HepG2 (cell line): ENCODE data around the gene MS4A10. TPM values are rescaled to one million over a fixed set of nuclear protein-coding genes. Genes with fewer than 3 reads are reported as not detected.

Experiments used
- ATAC-seq: fragments of 200-7000 bp; cut with Tn5 transposase; 3 replicates; pipeline ENCODE4 v1.9.1; 2020; ENCODE audit warnings: mild to moderate bottlenecking, moderate library complexity
- BruUV-seq: library from RNA; stranded (reverse); fragments of 400-500 nt; replicated peaks from 2 replicates; lab custom pipeline; 2021; lab: Mats Ljungman, UMichigan
- CTCF ChIA-PET: fragments of 300-600 bp; formaldehyde crosslinking; extraction: SDS; loops from one replicate; lab custom pipeline; 2021; ENCODE audit warnings: low total read pairs, inconsistent platforms, low intra/inter-chr PET ratio; lab: Yijun Ruan, JAX
- POLR2A ChIA-PET: fragments of 350-600 bp; sonication (Branson Sonifier 250); formaldehyde crosslinking; loops from one replicate; lab custom pipeline; 2020; ENCODE audit warnings: antibody characterized with exemption, inconsistent platforms; lab: Yijun Ruan, JAX
- DNase-seq: peaks from one replicate; pipeline ENCODE4 v3.0.0-alpha.2; 2015; ENCODE audit warnings: low spot score
- FAIRE-seq: peaks from 3 replicates; lab custom pipeline; 2011; peaks lifted over from hg19 to GRCh38; lab: Jason Lieb, UNC
- H2AFZ ChIP-seq: one replicate; pipeline ENCODE4 v1.6.1; 2011; ENCODE audit warnings: low read length, inconsistent platforms
- H3K27ac ChIP-seq: fragments of 300-600 bp; 3 replicates; pipeline ENCODE4 v1.8.0; 2011; ENCODE audit warnings: mixed run types, mild to moderate bottlenecking, mixed read lengths, low read length, inconsistent platforms; ENCODE audit not compliant: insufficient read depth; ENCODE audit errors: extremely low read length
- H3K27me3 ChIP-seq, 2 experiments: fragments of 200-600 bp in 1 of 2; 2 replicates in 1 of 2; 3 replicates in 1 of 2; pipeline versions ENCODE4 v1.6.0 to v1.8.0; 2011; ENCODE audit warnings: low read length in 2 of 2, mild to moderate bottlenecking in 2 of 2, moderate library complexity in 2 of 2, inconsistent platforms in 1 of 2; ENCODE audit not compliant: insufficient read depth in 2 of 2, control insufficient read depth in 1 of 2
- H3K36me3 ChIP-seq, 2 experiments: fragments of 200-600 bp in 1 of 2; replicated peaks in 1 of 2; 2 replicates in 1 of 2; 3 replicates in 1 of 2; pipeline versions ENCODE4 v1.5.1 to v1.8.0; 2011; ENCODE audit warnings: low read length in 2 of 2, inconsistent platforms in 1 of 2; ENCODE audit not compliant: insufficient read depth in 2 of 2, control insufficient read depth in 1 of 2
- H3K4me1 ChIP-seq: 2 replicates; pipeline ENCODE4 v1.5.1; 2012; ENCODE audit warnings: low read length, inconsistent platforms; ENCODE audit not compliant: insufficient read depth
- H3K4me2 ChIP-seq: 2 replicates; pipeline ENCODE4 v1.6.0; 2011; ENCODE audit warnings: low read depth, low read length, inconsistent platforms
- H3K4me3 ChIP-seq, 3 experiments: fragments of 200-600 bp in 1 of 3; sonication (generic), shearing (Covaris generic) in 1 of 3; replicated peaks in 1 of 3; 2 replicates each; pipeline ENCODE4 v1.5.1; 2011 to 2016; ENCODE audit warnings: low read length in 3 of 3, inconsistent platforms in 2 of 3, low read depth in 2 of 3, mild to moderate bottlenecking in 2 of 3, control low read depth in 1 of 3, mixed read lengths in 1 of 3; ENCODE audit not compliant: insufficient read depth in 1 of 3
- H3K79me2 ChIP-seq: one replicate; pipeline ENCODE4 v1.6.1; 2011; ENCODE audit warnings: low read length, inconsistent platforms; ENCODE audit not compliant: insufficient read depth
- H3K9ac ChIP-seq: 2 replicates; pipeline ENCODE4 v1.6.0; 2011; ENCODE audit warnings: mild to moderate bottlenecking, low read depth, low read length, inconsistent platforms; ENCODE audit not compliant: insufficient read depth
- H3K9me3 ChIP-seq: 2 replicates; pipeline ENCODE4 v1.5.1; 2012; ENCODE audit warnings: mild to moderate bottlenecking, low read length
- H4K20me1 ChIP-seq: 2 replicates; pipeline ENCODE4 v1.6.0; 2011; ENCODE audit warnings: inconsistent platforms, mild to moderate bottlenecking, low read length, moderate library complexity; ENCODE audit not compliant: insufficient read depth
- CBX1 ChIP-seq: IDR thresholded peaks from one replicate; pipeline ENCODE4 v1.6.1; 2016; ENCODE audit warnings: antibody characterized with exemption, low read depth
- DNMT1 ChIP-seq: sonication (generic); formaldehyde crosslinking; IDR thresholded peaks from 2 replicates; pipeline ENCODE4 v1.5.1; 2020; ENCODE audit warnings: mild to moderate bottlenecking, missing genetic modification reagents
- ISX ChIP-seq: sonication (generic); formaldehyde crosslinking; conservative IDR thresholded peaks from 2 replicates; pipeline ENCODE4 v1.5.0; 2020; ENCODE audit warnings: missing genetic modification reagents
- PREB ChIP-seq: sonication (generic); formaldehyde crosslinking; IDR thresholded peaks from 2 replicates; pipeline ENCODE4 v1.4.0; 2020; ENCODE audit warnings: missing genetic modification reagents
- TAF15 ChIP-seq: fragments of 200-400 bp; formaldehyde crosslinking; IDR thresholded peaks from one replicate; pipeline ENCODE4 v1.6.1; 2018; ENCODE audit warnings: mild to moderate bottlenecking, low read depth, low read length; ENCODE audit not compliant: poor library complexity, severe bottlenecking
- ZBTB7A ChIP-seq: sonication (generic); formaldehyde crosslinking; IDR thresholded peaks from 2 replicates; pipeline ENCODE4 v1.8.0; 2022; ENCODE audit warnings: mild to moderate bottlenecking, missing genetic modification reagents
- ZNF30 ChIP-seq: sonication (generic); formaldehyde crosslinking; IDR thresholded peaks from 2 replicates; pipeline ENCODE4 v1.5.0; 2020; ENCODE audit warnings: mild to moderate bottlenecking, missing genetic modification reagents
- ZNF350 ChIP-seq: sonication (generic); formaldehyde crosslinking; IDR thresholded peaks from 2 replicates; pipeline ENCODE4 v1.4.0; 2020; ENCODE audit warnings: mild to moderate bottlenecking, low read depth, missing genetic modification reagents, borderline replicate concordance
- WGBS: methylation state at CpG from one replicate; pipeline ENCODE4 v1.1.6; 2017; ENCODE audit warnings: low lambda C conversion rate; 5-methylcytosine and 5-hydroxymethylcytosine counted together
- in situ Hi-C: cut with HindIII; loops from 2 replicates; pipeline ENCODE4 v1.10.0; 2017; ENCODE audit warnings: low pct_unique_long_range_greater_than_20kb; ENCODE audit not compliant: extremely low pct_ligation_motif_present
- intact Hi-C: fragments of 100-400 bp; cut with micrococcal nuclease; formaldehyde crosslinking; loops from one replicate; pipeline ENCODE4 v1.10.0; 2022; ENCODE audit not compliant: unreplicated experiment
- polyA plus RNA-seq, 8 experiments: library from polyadenylated mRNA; depleted of rRNA in 3 of 8; stranded (reverse) in 7 of 8; unstranded in 1 of 8; fragments of >200 nt; fragmentation: Illumina TruSeq in 4 of 8; extraction: Trizol in 4 of 8; gene quantifications; 2 replicates each; pipeline versions ENCODE4 v1.2.1 to v1.2.3, GENCODE V29; 2011 to 2016; ENCODE audit warnings: low read depth in 4 of 8, missing spikeins in 1 of 8, mixed read lengths in 1 of 8; ENCODE audit not compliant: insufficient read depth in 1 of 8
- total RNA-seq, 5 experiments: library from RNA; depleted of rRNA; stranded (reverse); fragments of >200 nt; fragmentation: Illumina TruSeq; extraction: Trizol; gene quantifications; 2 replicates each; pipeline ENCODE4 v1.2.3, GENCODE V29; 2016; ENCODE audit warnings: low read depth in 1 of 5
- TF ChIP-seq, protein P1 (sequence below): sonication (generic); formaldehyde crosslinking; IDR thresholded peaks from 2 replicates; pipeline ENCODE4 v1.8.0; 2022; ENCODE audit warnings: low read depth, missing genetic modification reagents
- TF ChIP-seq, protein P2 (sequence below): sonication (generic); formaldehyde crosslinking; IDR thresholded peaks from 2 replicates; pipeline ENCODE4 v1.4.0; 2020; ENCODE audit warnings: low read depth, mild to moderate bottlenecking, missing genetic modification reagents
- TF ChIP-seq, protein P3 (sequence below): IDR thresholded peaks from 2 replicates; pipeline ENCODE4 v1.6.1; 2016; ENCODE audit warnings: mild to moderate bottlenecking, missing biosample characterization, missing genetic modification reagents
- TF ChIP-seq, protein P4 (sequence below): sonication (generic); formaldehyde crosslinking; IDR thresholded peaks from 2 replicates; pipeline ENCODE4 v1.9.0; 2021; ENCODE audit warnings: missing genetic modification reagents, borderline replicate concordance

The MS4A10 gene
- total and polyA plus RNA-seq, 2 of the 13 experiments (the other 11 are each of a cell fraction or from before 2014, with no cell fraction given), result not detected

DNA sequence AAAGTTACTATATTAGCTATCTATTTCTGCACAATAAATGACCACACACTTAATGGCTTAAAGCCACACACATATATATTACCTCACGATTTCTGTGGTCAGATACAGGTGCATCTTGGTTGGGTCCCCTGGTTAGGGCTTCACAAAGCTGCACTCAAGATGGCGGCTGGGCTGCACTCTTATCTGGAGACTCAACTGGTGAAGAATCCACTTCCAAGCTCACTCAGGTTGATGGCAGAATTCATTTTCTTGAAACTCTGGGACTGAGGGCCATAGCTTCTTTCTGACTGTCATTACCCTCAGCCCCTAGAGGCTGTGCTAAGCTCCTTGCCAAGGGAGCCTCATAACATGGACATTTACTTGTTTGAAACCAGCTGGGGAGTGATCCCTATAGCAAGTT, 5.1 kb upstream of the MS4A10 start:
- Histone ChIP-seq H3K4me1 (no peaks in the 10 kb centered on the region), H3K9me3 (no peaks in the 10 kb centered on the region), H2AFZ (no peak overlapping the region), H3K27me3 (peaks cover 0 to 5% of the 10 kb centered on the region in 2 experiments; a peak in 1 of 5 replicates), H4K20me1 (no peaks in the 10 kb centered on the region), H3K9ac (no peak overlapping the region), H3K79me2 (no peaks in the 10 kb centered on the region), H3K4me3 (no peak overlapping the region), H3K36me3 (no peaks in the 10 kb centered on the region), H3K27ac (no peak overlapping the region), H3K4me2 (no peak overlapping the region)
- CTCF ChIA-PET, result no interaction called here
- TF ChIP-seq, protein P1, sequence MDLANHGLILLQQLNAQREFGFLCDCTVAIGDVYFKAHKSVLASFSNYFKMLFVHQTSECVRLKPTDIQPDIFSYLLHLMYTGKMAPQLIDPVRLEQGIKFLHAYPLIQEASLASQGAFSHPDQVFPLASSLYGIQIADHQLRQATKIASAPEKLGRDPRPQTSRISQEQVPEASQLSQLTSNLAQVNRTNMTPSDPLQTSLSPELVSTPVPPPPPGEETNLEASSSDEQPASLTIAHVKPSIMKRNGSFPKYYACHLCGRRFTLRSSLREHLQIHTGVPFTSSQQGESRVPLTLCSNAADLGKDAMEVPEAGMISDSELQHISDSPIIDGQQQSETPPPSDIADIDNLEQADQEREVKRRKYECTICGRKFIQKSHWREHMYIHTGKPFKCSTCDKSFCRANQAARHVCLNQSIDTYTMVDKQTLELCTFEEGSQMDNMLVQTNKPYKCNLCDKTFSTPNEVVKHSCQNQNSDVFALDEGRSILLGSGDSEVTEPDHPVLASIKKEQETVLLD, result no peak
- TF ChIP-seq CBX1 (no peak), ZBTB7A (CRISPR knock-in tag) (no peak), ZNF30 (no peak), DNMT1 (CRISPR knock-in tag) (no peak), TAF15 (no peak), PREB (CRISPR knock-in tag) (no peak), ISX (no peak), ZNF350 (CRISPR knock-in tag) (no peak)
- TF ChIP-seq, protein P2, sequence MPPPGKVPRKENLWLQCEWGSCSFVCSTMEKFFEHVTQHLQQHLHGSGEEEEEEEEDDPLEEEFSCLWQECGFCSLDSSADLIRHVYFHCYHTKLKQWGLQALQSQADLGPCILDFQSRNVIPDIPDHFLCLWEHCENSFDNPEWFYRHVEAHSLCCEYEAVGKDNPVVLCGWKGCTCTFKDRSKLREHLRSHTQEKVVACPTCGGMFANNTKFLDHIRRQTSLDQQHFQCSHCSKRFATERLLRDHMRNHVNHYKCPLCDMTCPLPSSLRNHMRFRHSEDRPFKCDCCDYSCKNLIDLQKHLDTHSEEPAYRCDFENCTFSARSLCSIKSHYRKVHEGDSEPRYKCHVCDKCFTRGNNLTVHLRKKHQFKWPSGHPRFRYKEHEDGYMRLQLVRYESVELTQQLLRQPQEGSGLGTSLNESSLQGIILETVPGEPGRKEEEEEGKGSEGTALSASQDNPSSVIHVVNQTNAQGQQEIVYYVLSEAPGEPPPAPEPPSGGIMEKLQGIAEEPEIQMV (CRISPR knock-in tag), result no peak
- TF ChIP-seq, protein P3, sequence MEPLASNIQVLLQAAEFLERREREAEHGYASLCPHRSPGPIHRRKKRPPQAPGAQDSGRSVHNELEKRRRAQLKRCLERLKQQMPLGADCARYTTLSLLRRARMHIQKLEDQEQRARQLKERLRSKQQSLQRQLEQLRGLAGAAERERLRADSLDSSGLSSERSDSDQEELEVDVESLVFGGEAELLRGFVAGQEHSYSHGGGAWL (CRISPR knock-in tag), result no peak
- TF ChIP-seq, protein P4, sequence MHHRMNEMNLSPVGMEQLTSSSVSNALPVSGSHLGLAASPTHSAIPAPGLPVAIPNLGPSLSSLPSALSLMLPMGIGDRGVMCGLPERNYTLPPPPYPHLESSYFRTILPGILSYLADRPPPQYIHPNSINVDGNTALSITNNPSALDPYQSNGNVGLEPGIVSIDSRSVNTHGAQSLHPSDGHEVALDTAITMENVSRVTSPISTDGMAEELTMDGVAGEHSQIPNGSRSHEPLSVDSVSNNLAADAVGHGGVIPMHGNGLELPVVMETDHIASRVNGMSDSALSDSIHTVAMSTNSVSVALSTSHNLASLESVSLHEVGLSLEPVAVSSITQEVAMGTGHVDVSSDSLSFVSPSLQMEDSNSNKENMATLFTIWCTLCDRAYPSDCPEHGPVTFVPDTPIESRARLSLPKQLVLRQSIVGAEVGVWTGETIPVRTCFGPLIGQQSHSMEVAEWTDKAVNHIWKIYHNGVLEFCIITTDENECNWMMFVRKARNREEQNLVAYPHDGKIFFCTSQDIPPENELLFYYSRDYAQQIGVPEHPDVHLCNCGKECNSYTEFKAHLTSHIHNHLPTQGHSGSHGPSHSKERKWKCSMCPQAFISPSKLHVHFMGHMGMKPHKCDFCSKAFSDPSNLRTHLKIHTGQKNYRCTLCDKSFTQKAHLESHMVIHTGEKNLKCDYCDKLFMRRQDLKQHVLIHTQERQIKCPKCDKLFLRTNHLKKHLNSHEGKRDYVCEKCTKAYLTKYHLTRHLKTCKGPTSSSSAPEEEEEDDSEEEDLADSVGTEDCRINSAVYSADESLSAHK (CRISPR knock-in tag), result no peak
- in situ Hi-C loops, result no loop called here
- FAIRE-seq (no peak), DNase-seq (no peak), ATAC-seq (no peak)
- POLR2A ChIA-PET, result no interaction called here
- 21% methylated on average over 2 of the region's 2 CpGs for WGBS
- intact Hi-C loops, result no loop called here
- no TSS peak for BruUV-seq
